ENCODE data around the gene SLC24A3. TPM values are rescaled to one million over a fixed set of nuclear protein-coding genes. Genes with fewer than 3 reads are reported as not detected.

SLC24A3 gene
- total RNA-seq, 2 experiments from 2014 or later = not detected

- DNase-seq = no peak
- no peaks in the 10 kb centered on the region for H3K27me3 Mint-ChIP-seq
- CTCF ChIA-PET = no interaction called here
- no peak overlapping the region for H3K27ac Mint-ChIP-seq
- no peaks in the 10 kb centered on the region for H3K9me3 Mint-ChIP-seq (ENCODE audit: low read depth)
- no peak for ATAC-seq
- no peaks in the 10 kb centered on the region for H3K4me1 Mint-ChIP-seq
- no peak overlapping the region for H3K4me3 Mint-ChIP-seq
- H3K36me3 Mint-ChIP-seq = no peaks in the 10 kb centered on the region
These were observed 513.5 kb downstream of the SLC24A3 start for GRCh38 chr20:19725814-19726525.

- H3K27me3 Mint-ChIP-seq = no peaks in the 10 kb centered on the region
- no peaks in the 10 kb centered on the region for H3K36me3 Mint-ChIP-seq
- no peaks in the 10 kb centered on the region for H3K9me3 Mint-ChIP-seq (ENCODE audit: low read depth)
- no peak overlapping the region for H3K27ac Mint-ChIP-seq
- DNase-seq = no peak
- CTCF ChIA-PET = no interaction called here
- H3K4me3 Mint-ChIP-seq = no peak overlapping the region
- no peak for ATAC-seq
- no peaks in the 10 kb centered on the region for H3K4me1 Mint-ChIP-seq
These were observed 514.9 kb downstream of the SLC24A3 start for GRCh38 chr20:19727251-19727847.

- CTCF ChIA-PET = no interaction called here
- Mint-ChIP-seq H3K4me3 (no peak overlapping the region), H3K27ac (no peak overlapping the region), H3K36me3 (no peaks in the 10 kb centered on the region), H3K4me1 (no peaks in the 10 kb centered on the region), H3K27me3 (no peaks in the 10 kb centered on the region), H3K9me3 (ENCODE audit: low read depth) (no peaks in the 10 kb centered on the region)
- DNase-seq (no peak), ATAC-seq (no peak)
These were observed 517.2 kb downstream of the SLC24A3 start for GRCh38 chr20:19729672-19730071.

- Mint-ChIP-seq H3K4me3 (no peak overlapping the region), H3K9me3 (ENCODE audit: low read depth) (no peaks in the 10 kb centered on the region), H3K4me1 (no peaks in the 10 kb centered on the region), H3K36me3 (no peaks in the 10 kb centered on the region), H3K27me3 (no peaks in the 10 kb centered on the region), H3K27ac (no peak overlapping the region)
- CTCF ChIA-PET = no interaction called here
- DNase-seq (no peak), ATAC-seq (no peak)
These were observed 518.3 kb downstream of the SLC24A3 start for GRCh38 chr20:19730706-19731105.

- no peak overlapping the region for H3K27ac Mint-ChIP-seq
- peaks cover 8% of the 10 kb centered on the region for H3K4me1 Mint-ChIP-seq
- H3K27me3 Mint-ChIP-seq = no peaks in the 10 kb centered on the region
- CTCF ChIA-PET = no interaction called here
- no peak overlapping the region for H3K4me3 Mint-ChIP-seq
- H3K9me3 Mint-ChIP-seq (ENCODE audit: low read depth) = no peaks in the 10 kb centered on the region
- DNase-seq (no peak), ATAC-seq (no peak)
- no peaks in the 10 kb centered on the region for H3K36me3 Mint-ChIP-seq
These were observed 522.4 kb downstream of the SLC24A3 start for GRCh38 chr20:19734811-19735210.

GRCh38 chr20:19735446-19735845 lies 523.0 kb downstream of the SLC24A3 start:
- Mint-ChIP-seq H3K4me1 (peaks cover 8% of the 10 kb centered on the region), H3K4me3 (no peak overlapping the region), H3K27me3 (no peaks in the 10 kb centered on the region), H3K9me3 (ENCODE audit: low read depth) (no peaks in the 10 kb centered on the region), H3K36me3 (no peaks in the 10 kb centered on the region), H3K27ac (no peak overlapping the region)
- ATAC-seq (no peak), DNase-seq (no peak)
- CTCF ChIA-PET = no interaction called here

- ATAC-seq = no peak
- Mint-ChIP-seq H3K27me3 (peaks cover 4% of the 10 kb centered on the region), H3K9me3 (ENCODE audit: low read depth) (no peaks in the 10 kb centered on the region), H3K4me3 (no peak overlapping the region), H3K36me3 (no peaks in the 10 kb centered on the region), H3K4me1 (peaks cover 8% of the 10 kb centered on the region), H3K27ac (no peak overlapping the region)
- CTCF ChIA-PET = interaction anchor here (1.1 kb wide), 1 partner anchor 1020 kb away, joined by 4 read pairs; no protein-coding TSS in a partner anchor
- no peak for DNase-seq
These were observed 524.6 kb downstream of the SLC24A3 start for GRCh38 chr20:19737025-19737424.

GRCh38 chr20:19738951-19739350 lies 526.5 kb downstream of the SLC24A3 start:
- Mint-ChIP-seq H3K4me1 (peaks cover 8% of the 10 kb centered on the region), H3K36me3 (no peaks in the 10 kb centered on the region), H3K27ac (no peak overlapping the region), H3K27me3 (peaks cover 4% of the 10 kb centered on the region), H3K4me3 (no peak overlapping the region), H3K9me3 (ENCODE audit: low read depth) (no peaks in the 10 kb centered on the region)
- DNase-seq (no peak), ATAC-seq (no peak)
- CTCF ChIA-PET = no interaction called here

GRCh38 chr20:19739351-19739750 lies 526.9 kb downstream of the SLC24A3 start:
- peaks cover 8% of the 10 kb centered on the region for H3K4me1 Mint-ChIP-seq
- no peak overlapping the region for H3K4me3 Mint-ChIP-seq
- H3K9me3 Mint-ChIP-seq (ENCODE audit: low read depth) = no peaks in the 10 kb centered on the region
- no peak overlapping the region for H3K27ac Mint-ChIP-seq
- DNase-seq (no peak), ATAC-seq (no peak)
- H3K27me3 Mint-ChIP-seq = peaks cover 4% of the 10 kb centered on the region
- CTCF ChIA-PET = no interaction called here
- no peaks in the 10 kb centered on the region for H3K36me3 Mint-ChIP-seq

GRCh38 chr20:19740512-19740911 lies 528.1 kb downstream of the SLC24A3 start:
- no peak overlapping the region for H3K27ac Mint-ChIP-seq
- peaks cover 2% of the 10 kb centered on the region for H3K9me3 Mint-ChIP-seq (ENCODE audit: low read depth)
- H3K4me1 Mint-ChIP-seq = peaks cover 8% of the 10 kb centered on the region
- no peak overlapping the region for H3K4me3 Mint-ChIP-seq
- ATAC-seq (no peak), DNase-seq (no peak)
- CTCF ChIA-PET = no interaction called here
- peaks cover 4% of the 10 kb centered on the region for H3K27me3 Mint-ChIP-seq
- no peaks in the 10 kb centered on the region for H3K36me3 Mint-ChIP-seq

- H3K36me3 Mint-ChIP-seq = no peaks in the 10 kb centered on the region
- CTCF ChIA-PET = no interaction called here
- ATAC-seq = no peak
These were observed 529.5 kb downstream of the SLC24A3 start for GRCh38 chr20:19741924-19742323.

GRCh38 chr20:19742974-19743639 lies 530.7 kb downstream of the SLC24A3 start:
- no peak overlapping the region for H3K4me3 Mint-ChIP-seq
- H3K9me3 Mint-ChIP-seq (ENCODE audit: low read depth) = peaks cover 4% of the 10 kb centered on the region
- ATAC-seq = no peak
- DNase-seq = no peak
- H3K4me1 Mint-ChIP-seq = no peaks in the 10 kb centered on the region
- no peaks in the 10 kb centered on the region for H3K36me3 Mint-ChIP-seq
- peaks cover 7% of the 10 kb centered on the region for H3K27me3 Mint-ChIP-seq
- CTCF ChIA-PET = no interaction called here
- no peak overlapping the region for H3K27ac Mint-ChIP-seq

More at GRCh38 chr20:19741924-19742323, 529.5 kb downstream of the SLC24A3 start:
- peaks cover 4% of the 10 kb centered on the region for H3K9me3 Mint-ChIP-seq (ENCODE audit: low read depth)
- H3K4me3 Mint-ChIP-seq = no peak overlapping the region
- H3K4me1 Mint-ChIP-seq = peaks cover 4% of the 10 kb centered on the region
- no peak for DNase-seq
- H3K27me3 Mint-ChIP-seq = peaks cover 7% of the 10 kb centered on the region
- no peak overlapping the region for H3K27ac Mint-ChIP-seq

- no peak for ATAC-seq
- H3K4me1 Mint-ChIP-seq = no peaks in the 10 kb centered on the region
- no peaks in the 10 kb centered on the region for H3K36me3 Mint-ChIP-seq
- peaks cover 4% of the 10 kb centered on the region for H3K9me3 Mint-ChIP-seq (ENCODE audit: low read depth)
- CTCF ChIA-PET = no interaction called here
- no peak for DNase-seq
- peaks cover 9% of the 10 kb centered on the region for H3K27me3 Mint-ChIP-seq
- H3K27ac Mint-ChIP-seq = no peak overlapping the region
- no peak overlapping the region for H3K4me3 Mint-ChIP-seq
These were observed 531.2 kb downstream of the SLC24A3 start for GRCh38 chr20:19743640-19743995.

- no peaks in the 10 kb centered on the region for H3K4me1 Mint-ChIP-seq
- no peak for DNase-seq
- H3K9me3 Mint-ChIP-seq (ENCODE audit: low read depth) = peaks cover 4% of the 10 kb centered on the region
- H3K27ac Mint-ChIP-seq = no peak overlapping the region
- H3K36me3 Mint-ChIP-seq = no peaks in the 10 kb centered on the region
- H3K27me3 Mint-ChIP-seq = peaks cover 9% of the 10 kb centered on the region
- ATAC-seq = no peak
- H3K4me3 Mint-ChIP-seq = no peak overlapping the region
- CTCF ChIA-PET = no interaction called here
These were observed 532.7 kb downstream of the SLC24A3 start for GRCh38 chr20:19745106-19745505.
